Pancreas (tissue), 10 donors: Measurements from ENCODE around the gene PQBP1. TPM values are rescaled to one million over a fixed set of nuclear protein-coding genes. Genes with fewer than 3 reads are reported as not detected.

Source experiments
- ATAC-seq, 4 donors: fragments of 200-7000 bp; cut with Tn5 transposase; one replicate each; pipeline versions ENCODE4 v1.8.0 to v1.9.1; 2020; ENCODE audit warnings: mild to moderate bottlenecking in 4 of 4, moderate library complexity in 4 of 4
- DNase-seq, 6 donors: peaks; one replicate each; pipeline ENCODE4 v3.0.0-alpha.2; 2020
- FAIRE-seq: peaks from 2 replicates; lab custom pipeline; 2012; peaks lifted over from hg19 to GRCh38; lab: Jason Lieb, UNC
- H3K27ac ChIP-seq, 4 donors: fragments of 200-600 bp; sonication (generic); 1 replicate in 3 of 4; 2 replicates in 1 of 4; pipeline versions ENCODE4 v1.5.0 to v1.8.0; 2020
- H3K27me3 ChIP-seq, 4 donors: fragments of 200-600 bp; one replicate each; pipeline ENCODE4 v1.8.0; 2021
- H3K36me3 ChIP-seq, 3 donors: fragments of 200-600 bp; sonication (generic) in 1 of 3; one replicate each; pipeline versions ENCODE4 v1.5.0 to v1.8.0; 2020 to 2021
- H3K4me1 ChIP-seq, 3 donors: fragments of 200-600 bp; one replicate each; pipeline ENCODE4 v1.8.0; 2021
- H3K4me3 ChIP-seq, 4 donors: fragments of 200-600 bp; sonication (generic) in 2 of 4; one replicate each; pipeline versions ENCODE4 v1.5.0 to v1.8.0; 2020 to 2021
- H3K9me3 ChIP-seq, 4 donors: fragments of 200-600 bp; one replicate each; pipeline ENCODE4 v1.8.0; 2021
- WGBS, 2 donors: extraction: QIAGEN DNeasy Blood & Tissue Kit; methylation state at CpG; one replicate each; pipeline ENCODE4 v1.1.7; 2013; 5-methylcytosine and 5-hydroxymethylcytosine counted together
- intact Hi-C, 3 donors: fragments of 100-400 bp; cut with DNase I; formaldehyde crosslinking; loops; one replicate each; pipeline versions ENCODE4 v1.11.1 to v1.14.2; 2022
- polyA plus RNA-seq, 2 donors: library from polyadenylated mRNA; stranded (reverse); fragments of 200-250 nt; gene quantifications; one replicate each; pipeline ENCODE4 v1.2.3, GENCODE V29; 2013
- total RNA-seq, 6 donors: library from RNA; stranded (reverse); fragmentation: NEBNext Ultra II Directional in 4 of 6; extraction: Animal tissue kit (Norgen Biotek cat#: 25700) in 4 of 6; gene quantifications; one replicate each; pipeline versions ENCODE4 v1.2.1 to v1.2.4, GENCODE V29; 2021 to 2023
- TF ChIP-seq, protein P1 (sequence below), 4 donors: fragments of 200-600 bp; sonication (generic) in 3 of 4; IDR thresholded peaks; one replicate each; pipeline versions ENCODE4 v1.5.0 to v1.8.0; 2021; ENCODE audit warnings: antibody characterized with exemption in 4 of 4
- donor health status: healthy with polysubstance abuse.
- donor health status: DM: no; HTN: no; CAD: no; lungs with moderate emphysema.
- donor health status: DM: no; HTN: no; CAD: no.
- donor health status: control.
- donor health status: control.
- donor health status: Bipolar disorder and iron deficiency.
- donor health status: DM: yes; HTN: yes; CAD: no.
- donor health status: DM: no; HTN: no; CAD: no.
- donor health status: DM: no; HTN: no; CAD: no.
- donor health status: DM: yes; HTN: yes; CAD: no.

Gene PQBP1
- total and polyA plus RNA-seq, 8 donors = 36.4 to 112 (median 50.8) TPM

DNA sequence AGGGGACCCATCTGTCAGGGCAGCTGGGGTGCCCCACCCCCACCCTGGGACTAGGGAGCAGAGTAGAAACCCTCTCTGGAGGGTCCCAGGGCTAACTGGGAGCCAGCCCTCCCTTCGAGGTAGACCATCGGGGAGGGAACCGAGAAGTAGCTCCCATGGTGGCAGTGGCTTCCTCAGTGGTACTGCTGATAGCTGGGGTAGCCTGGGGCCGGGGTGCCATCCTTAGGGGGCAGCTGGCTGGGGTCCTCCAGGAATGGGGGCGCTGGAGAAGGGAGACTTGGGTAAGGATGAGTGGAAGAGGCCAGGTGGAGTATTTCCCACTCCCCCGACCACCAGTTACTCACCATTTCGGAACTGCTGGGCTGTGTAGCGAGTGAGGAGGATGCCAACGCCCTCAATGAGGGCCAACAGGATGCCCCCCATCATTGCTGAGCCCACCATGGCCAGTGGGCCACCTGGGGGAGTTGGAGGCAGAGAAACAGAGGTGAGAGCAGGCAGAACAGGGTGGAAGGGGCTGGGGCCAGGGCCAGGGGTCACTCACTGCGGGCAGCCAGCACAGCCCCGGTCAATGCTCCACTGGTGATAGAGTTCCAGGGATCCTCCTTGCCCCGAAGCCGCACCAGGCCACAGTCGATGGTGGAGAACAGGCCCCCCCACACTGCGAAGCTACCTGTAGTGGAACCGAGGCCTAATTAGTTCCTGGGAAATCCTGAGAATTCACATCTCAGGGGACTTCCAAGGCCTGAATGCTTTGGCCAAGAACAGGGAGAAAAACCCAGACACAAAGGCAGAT is 4.0 kb upstream of the PQBP1 start:
- no peak for FAIRE-seq
- intact Hi-C loops = no loop called here

DNA sequence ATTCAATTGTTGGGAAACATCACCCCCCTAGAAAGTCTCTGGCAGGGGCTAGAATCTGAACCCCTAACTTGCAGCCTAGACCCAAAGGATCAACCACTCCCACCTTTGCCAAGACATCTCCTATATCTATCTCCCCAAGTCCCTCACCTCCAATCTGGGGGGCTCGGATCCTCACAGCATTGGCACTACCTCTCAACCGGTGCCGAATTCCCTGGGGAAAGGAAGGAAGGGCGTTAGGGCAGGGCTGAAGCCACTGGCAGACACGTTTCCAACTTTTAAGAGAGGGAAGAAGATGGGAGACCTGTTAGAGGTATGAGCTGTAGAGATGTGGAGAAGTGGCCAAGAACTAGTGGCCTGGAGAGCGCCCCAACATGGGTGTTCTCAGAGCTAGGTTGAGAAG is 2.8 kb upstream of the PQBP1 start:
- no peaks in the 10 kb centered on the region for H3K9me3 ChIP-seq
- TF ChIP-seq, protein P1, sequence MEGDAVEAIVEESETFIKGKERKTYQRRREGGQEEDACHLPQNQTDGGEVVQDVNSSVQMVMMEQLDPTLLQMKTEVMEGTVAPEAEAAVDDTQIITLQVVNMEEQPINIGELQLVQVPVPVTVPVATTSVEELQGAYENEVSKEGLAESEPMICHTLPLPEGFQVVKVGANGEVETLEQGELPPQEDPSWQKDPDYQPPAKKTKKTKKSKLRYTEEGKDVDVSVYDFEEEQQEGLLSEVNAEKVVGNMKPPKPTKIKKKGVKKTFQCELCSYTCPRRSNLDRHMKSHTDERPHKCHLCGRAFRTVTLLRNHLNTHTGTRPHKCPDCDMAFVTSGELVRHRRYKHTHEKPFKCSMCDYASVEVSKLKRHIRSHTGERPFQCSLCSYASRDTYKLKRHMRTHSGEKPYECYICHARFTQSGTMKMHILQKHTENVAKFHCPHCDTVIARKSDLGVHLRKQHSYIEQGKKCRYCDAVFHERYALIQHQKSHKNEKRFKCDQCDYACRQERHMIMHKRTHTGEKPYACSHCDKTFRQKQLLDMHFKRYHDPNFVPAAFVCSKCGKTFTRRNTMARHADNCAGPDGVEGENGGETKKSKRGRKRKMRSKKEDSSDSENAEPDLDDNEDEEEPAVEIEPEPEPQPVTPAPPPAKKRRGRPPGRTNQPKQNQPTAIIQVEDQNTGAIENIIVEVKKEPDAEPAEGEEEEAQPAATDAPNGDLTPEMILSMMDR (IDR thresholded peaks at IDR 0.05) = no peak
- intact Hi-C loops = no loop called here
- FAIRE-seq = no peak
- peak in 1 of 6 donors; percentile 8 for DNase-seq
- H3K4me3 ChIP-seq = no peak overlapping the region
- peaks cover 0 to 3% (median 0%) of the 10 kb centered on the region in 3 donors for H3K4me1 ChIP-seq
- no peaks in the 10 kb centered on the region for H3K36me3 ChIP-seq
- 72 to 86% methylated on average over 6 of the region's 6 CpGs for WGBS, 2 donors
- no peaks in the 10 kb centered on the region for H3K27me3 ChIP-seq
- no peak overlapping the region for H3K27ac ChIP-seq
- no peak for ATAC-seq

More for the DNA sequence above, 4.0 kb upstream of the PQBP1 start:
- Histone ChIP-seq H3K27me3 (no peaks in the 10 kb centered on the region), H3K27ac (no peak overlapping the region), H3K36me3 (no peaks in the 10 kb centered on the region), H3K4me1 (peaks cover 0 to 3% (median 0%) of the 10 kb centered on the region in 3 donors), H3K4me3 (no peak overlapping the region), H3K9me3 (no peaks in the 10 kb centered on the region)
- DNase-seq = peak in 2 of 6 donors; percentile 11 to 62
- WGBS, 2 donors = 68 to 85% methylated on average over 15 to 16 of the region's 16 CpGs
- TF ChIP-seq, protein P1 (IDR thresholded peaks at IDR 0.05) = no peak
- ATAC-seq = no peak

DNA sequence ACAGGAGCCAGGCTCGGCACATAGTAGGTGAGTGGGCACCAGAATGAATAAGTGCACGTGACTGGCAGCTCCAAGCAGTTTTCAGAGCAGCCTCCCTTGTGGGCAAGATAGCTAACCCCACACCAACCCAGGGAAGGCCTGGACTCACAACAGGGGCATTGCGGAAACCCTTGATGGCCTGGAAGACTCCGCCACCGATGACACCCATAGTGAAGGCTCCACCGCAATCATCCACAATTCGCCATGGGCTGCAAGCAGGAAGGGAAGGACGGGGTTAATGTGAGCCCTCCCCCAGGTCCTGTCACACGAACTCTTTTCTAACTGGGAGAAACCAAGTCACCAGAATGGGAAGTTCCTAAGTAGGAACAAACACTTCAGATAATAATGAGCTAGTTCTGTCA is 1.1 kb upstream of the PQBP1 start:
- H3K27ac ChIP-seq = peak overlapping the region in 3 of 4 donors; percentile 88 to 91 (median 90)
- TF ChIP-seq, protein P1 (IDR thresholded peaks at IDR 0.05) = no peak
- H3K27me3 ChIP-seq = no peaks in the 10 kb centered on the region
- no peaks in the 10 kb centered on the region for H3K9me3 ChIP-seq
- WGBS, 2 donors = 37 to 52% methylated on average over 9 of the region's 9 CpGs
- peak overlapping the region in 3 of 4 donors; percentile 40 to 57 (median 51) for H3K4me3 ChIP-seq
- no peaks in the 10 kb centered on the region for H3K36me3 ChIP-seq
- peaks cover 0 to 3% (median 0%) of the 10 kb centered on the region in 3 donors for H3K4me1 ChIP-seq
- no peak for ATAC-seq
- intact Hi-C loops = no loop called here
- DNase-seq = no peak
- FAIRE-seq = no peak

DNA sequence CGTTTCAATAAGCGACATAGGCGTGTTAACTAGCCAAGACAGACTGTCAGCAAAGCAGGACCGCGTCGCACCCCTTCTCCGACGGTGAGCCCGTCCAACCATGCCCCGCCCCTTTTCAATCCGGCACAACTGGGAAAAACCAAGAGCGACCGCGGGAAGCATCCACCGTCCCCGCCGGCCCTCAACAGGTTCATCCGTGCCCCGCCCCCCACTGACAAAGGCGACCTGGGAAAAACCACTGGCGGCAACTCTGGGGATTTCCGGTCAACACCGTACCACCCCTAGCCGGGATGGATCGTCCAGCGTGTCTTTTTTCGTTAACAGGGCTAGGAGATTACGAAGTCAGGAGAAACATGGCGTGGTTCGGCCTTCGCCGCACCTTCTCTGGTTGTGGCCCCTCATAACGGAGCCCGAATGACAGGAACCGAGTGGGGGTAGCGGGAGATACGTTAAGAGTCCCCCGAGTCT is 539 bp upstream of the PQBP1 start:
- TF ChIP-seq, protein P1 (IDR thresholded peaks at IDR 0.05) = no peak
- Histone ChIP-seq H3K27ac (peak overlapping the region; percentile 83 to 91 (median 89)), H3K4me3 (peak overlapping the region; percentile 40 to 57 (median 47)), H3K9me3 (no peaks in the 10 kb centered on the region), H3K4me1 (peaks cover 0 to 3% (median 0%) of the 10 kb centered on the region in 3 donors), H3K27me3 (no peaks in the 10 kb centered on the region), H3K36me3 (no peaks in the 10 kb centered on the region)
- ATAC-seq = peak; percentile 68 to 82 (median 71)
- WGBS, 2 donors = 1 to 28% methylated on average over 38 of the region's 38 CpGs
- no peak for FAIRE-seq
- intact Hi-C loops = no loop called here
- DNase-seq = peak; percentile 69 to 88 (median 80)

DNA sequence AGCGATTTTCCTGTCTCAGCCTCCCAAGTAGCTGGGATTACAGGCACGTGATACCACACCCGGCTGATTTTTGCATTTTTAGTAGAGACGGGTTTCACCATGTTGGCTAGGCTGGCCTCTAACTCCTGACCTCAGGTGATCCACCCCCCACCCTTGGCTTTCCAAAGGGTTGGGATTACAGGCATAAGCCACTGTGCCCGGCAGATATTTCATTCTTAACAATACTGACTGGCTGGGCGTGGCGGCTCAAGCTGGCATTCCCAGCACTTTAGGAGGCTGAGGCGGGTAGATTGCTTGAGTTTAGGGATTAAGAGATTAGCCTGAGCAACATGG is 1.3 kb downstream of the PQBP1 start:
- no peak for ATAC-seq
- WGBS, 2 donors = 66 to 73% methylated on average over 8 of the region's 8 CpGs

More for the DNA sequence above, 1.3 kb downstream of the PQBP1 start:
- no peak for DNase-seq
- H3K36me3 ChIP-seq = peaks cover 0 to 5% (median 0%) of the 10 kb centered on the region in 3 donors
- no peak for FAIRE-seq
- intact Hi-C loops = no loop called here
- H3K4me1 ChIP-seq = peaks cover 0 to 3% (median 0%) of the 10 kb centered on the region in 3 donors
- no peak overlapping the region for H3K27ac ChIP-seq
- no peaks in the 10 kb centered on the region for H3K27me3 ChIP-seq
- H3K9me3 ChIP-seq = no peaks in the 10 kb centered on the region
- peak overlapping the region in 1 of 4 donors; percentile 57 for H3K4me3 ChIP-seq
- TF ChIP-seq, protein P1 (IDR thresholded peaks at IDR 0.05) = no peak
